Activated T-cell treated with anti-CD3 and anti-CD28 coated beads for 24 hours (primary cell): ENCODE results near the gene ARSB.

Source experiments
- DNase-seq: peaks from one replicate; pipeline ENCODE4 v3.0.0-alpha.2; 2020; ENCODE audit warnings: low read depth

ARSB gene

DNA sequence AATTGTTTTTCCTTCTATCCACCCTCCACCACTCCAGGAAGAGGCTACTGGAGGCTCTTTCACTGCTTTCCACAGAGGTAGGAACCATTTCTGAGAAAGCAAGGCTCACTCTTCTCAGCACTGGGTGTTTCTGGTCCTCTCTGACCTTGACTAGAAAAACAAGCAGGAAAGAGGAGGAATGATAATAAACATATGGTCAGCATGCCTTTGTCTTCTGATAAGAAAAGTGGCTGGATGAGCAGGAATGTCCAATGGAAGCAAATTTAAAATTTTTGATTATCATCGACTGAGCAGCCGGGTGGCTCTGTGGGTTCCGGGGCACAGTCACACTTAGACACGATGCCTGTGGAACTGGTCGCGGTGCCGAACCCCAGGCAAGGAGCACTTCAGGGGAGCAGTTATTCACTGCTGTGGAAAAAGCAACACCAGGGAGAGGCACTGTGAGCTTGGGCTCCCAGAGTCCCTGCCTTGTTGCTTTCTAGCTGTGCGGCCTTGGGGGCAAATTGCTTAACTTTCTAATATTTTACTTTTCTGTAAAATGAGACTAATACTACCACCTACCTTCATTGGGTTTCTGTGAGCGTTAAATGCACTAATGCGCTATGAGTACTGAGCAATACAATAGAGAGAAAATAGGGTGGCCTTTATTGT is 179.5 kb downstream of the ARSB start:
- DNase-seq: no peak

DNA sequence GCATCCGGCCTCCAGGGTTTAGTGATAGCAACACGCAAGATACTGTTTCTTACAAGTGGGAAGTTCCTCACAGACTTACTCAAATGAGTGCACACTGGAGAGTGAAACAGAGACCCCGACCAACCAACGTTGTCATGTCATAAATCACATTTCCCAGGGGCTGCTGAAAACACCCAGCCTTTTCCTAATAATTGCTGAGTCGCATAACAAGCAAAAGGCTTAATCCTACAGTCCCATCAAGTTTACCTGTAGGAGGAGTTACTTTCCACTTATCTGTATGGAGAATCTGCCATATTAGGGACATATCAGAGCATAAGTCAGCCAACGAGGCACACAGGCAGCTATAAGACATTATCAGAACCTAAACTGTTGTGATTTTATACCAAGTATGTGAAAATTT is 180.1 kb downstream of the ARSB start:
- DNase-seq: no peak

GRCh38 chr5:78803941-78804340 is 181.2 kb downstream of the ARSB start:
- DNase-seq: no peak

GRCh38 chr5:78803353-78803752 is 181.8 kb downstream of the ARSB start:
- DNase-seq: no peak

GRCh38 chr5:78801413-78801812 is 183.7 kb downstream of the ARSB start:
- no peak for DNase-seq

GRCh38 chr5:78799266-78800017 is 185.7 kb downstream of the ARSB start:
- no peak for DNase-seq

- no peak for DNase-seq
Measured at GRCh38 chr5:78798673-78799029, 186.5 kb downstream of the ARSB start.

DNA sequence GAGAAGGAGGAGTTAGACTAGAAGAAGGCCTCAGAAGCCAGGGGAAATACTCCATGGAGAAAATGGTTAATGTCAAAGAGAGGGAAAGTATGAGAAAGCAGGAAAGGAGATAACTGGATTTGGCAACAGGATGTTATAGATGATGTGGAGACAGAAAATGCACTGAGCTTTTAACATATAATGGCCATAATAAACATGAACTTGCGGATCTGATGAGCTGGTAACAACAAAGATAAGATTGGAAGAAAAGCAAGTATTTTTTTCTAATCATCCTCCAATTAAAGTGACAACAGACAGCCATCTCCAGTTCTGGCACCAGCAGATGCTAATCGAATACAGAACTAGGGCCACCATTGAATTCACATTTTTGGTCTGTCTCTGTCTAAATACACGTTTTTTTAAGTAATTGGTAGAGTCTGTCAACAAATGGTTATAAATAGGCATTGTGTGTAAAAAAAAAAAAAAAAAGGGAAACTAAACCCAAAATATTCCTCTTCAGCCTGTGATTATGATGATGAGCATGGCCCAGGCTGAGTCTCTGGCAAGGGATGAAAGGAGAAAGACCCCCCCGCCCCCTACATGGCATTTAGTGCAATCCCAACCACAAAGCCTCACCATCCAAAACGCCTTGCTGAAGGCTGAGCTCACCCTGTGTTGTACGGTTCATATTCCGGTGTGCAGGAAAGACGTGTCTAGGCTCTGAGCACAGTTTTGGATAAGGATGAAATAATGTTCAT is 187.0 kb downstream of the ARSB start:
- no peak for DNase-seq

DNA sequence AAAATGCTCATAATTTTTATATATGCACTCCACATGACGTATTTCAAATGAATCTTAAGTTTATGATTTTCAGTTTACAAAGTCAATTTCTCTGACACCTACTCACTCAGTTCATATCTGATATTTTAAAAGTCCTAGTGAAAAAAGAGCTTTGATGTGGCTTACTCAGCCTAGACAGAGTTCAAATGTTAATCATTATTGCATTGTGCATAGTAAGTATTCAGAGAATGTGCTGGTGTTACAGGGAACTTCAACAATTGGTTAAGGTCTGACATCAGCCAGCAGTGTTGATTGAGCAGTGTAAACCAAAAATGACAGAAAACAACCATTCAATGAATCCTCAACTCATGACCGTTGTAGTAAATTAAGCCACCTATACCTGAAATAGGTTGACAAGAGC is 189.4 kb downstream of the ARSB start:
- no peak for DNase-seq

DNA sequence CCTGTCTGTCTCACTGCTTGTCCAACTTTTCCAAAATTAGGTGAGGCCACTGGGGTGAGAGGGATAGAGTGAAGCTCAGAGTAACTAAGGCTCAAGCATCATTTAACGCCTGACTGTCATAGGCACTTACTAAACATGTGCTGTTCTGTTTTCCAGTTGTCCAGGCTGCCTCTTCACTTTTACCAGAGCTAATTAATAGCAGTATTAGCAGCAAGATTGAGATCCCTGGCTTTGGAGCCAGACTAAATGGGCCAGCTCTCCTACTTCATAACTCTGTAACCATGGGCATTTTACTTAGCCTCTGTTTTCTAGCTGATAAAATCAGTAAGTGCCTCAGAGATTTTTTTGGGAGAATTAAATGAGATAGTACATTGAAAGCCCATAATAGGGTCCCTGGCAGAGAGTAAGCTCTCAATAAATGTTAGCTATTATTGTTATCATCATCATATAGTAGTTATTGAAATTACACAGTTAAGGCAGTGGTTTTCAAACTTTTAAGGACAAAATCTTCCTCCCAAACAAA is 190.4 kb downstream of the ARSB start:
- no peak for DNase-seq

DNA sequence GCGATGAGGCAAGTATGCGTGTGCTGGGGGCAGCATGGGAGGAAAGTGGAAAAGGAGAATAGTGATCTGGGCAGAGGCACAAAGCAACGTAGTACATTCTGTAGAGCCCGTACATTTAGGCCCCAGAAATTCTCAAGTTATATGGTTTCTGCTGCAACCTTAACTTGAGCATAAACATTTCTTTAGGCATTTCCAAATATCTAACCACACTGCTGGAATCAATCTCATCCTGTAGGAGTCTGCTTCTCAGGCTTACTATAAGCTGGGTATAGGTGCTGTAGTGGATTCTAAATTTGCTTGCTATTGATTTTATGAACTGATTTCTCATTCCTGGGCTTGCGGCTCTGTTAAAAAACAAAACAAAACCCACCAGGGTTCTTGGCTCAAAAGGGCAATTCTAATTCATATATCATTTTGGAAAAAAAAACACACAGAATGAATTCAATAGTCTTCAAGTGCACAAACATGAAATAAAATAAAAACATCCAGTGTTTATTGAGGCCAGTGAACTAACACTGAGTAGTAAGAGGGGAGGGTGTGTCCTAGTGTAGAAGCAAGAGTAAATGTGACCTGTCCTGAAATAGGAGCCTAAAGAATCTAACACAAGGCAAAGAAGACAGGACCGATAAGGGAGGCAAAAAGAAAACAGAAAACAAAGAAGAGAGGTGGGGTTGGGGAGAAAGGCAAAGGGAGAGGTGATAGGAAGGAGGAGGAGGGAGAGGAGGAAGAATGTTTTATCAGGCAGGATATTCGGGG is 191.0 kb downstream of the ARSB start:
- no peak for DNase-seq

- DNase-seq: no peak
Measured at GRCh38 chr5:78792345-78793055, 192.6 kb downstream of the ARSB start.

GRCh38 chr5:78791501-78792100 is 193.5 kb downstream of the ARSB start:
- no peak for DNase-seq

DNA sequence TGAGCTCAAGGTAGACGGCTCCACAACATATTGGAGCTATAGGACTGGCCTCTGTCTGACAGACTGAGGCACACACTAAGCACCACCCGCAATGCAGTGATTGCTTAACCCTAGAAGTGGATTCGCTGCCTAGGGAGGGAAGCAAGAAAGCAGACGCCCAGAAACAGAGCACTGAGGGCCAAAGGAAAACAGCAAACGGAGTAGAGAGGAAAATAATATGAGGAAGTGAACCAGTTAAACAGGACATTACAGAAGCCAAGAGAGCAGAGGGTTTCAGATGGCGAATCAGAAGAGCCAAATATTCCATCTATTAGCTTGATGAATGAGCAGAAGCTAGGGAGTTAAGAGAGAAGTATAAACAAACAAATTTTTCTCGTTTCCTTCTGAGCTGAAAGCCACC is 197.3 kb downstream of the ARSB start:
- no peak for DNase-seq

DNA sequence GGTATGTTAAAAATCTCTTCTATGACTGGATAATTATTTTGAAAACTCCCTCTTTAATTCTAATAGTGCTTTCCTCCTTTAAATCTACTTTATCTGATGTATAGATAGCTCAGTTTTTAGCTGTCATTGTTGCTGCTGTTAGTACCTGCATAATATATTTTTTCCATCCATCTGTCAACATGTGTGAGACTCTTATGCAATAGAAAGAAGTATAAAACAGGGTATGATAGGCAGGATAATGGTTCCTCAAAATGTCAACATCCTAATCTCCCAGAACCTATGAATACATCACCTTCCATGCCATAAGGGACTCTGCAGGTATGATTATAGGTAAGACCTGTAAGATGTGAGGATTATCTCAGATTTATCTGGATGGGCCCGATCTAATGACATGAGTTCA is 199.7 kb downstream of the ARSB start:
- DNase-seq: no peak

DNA sequence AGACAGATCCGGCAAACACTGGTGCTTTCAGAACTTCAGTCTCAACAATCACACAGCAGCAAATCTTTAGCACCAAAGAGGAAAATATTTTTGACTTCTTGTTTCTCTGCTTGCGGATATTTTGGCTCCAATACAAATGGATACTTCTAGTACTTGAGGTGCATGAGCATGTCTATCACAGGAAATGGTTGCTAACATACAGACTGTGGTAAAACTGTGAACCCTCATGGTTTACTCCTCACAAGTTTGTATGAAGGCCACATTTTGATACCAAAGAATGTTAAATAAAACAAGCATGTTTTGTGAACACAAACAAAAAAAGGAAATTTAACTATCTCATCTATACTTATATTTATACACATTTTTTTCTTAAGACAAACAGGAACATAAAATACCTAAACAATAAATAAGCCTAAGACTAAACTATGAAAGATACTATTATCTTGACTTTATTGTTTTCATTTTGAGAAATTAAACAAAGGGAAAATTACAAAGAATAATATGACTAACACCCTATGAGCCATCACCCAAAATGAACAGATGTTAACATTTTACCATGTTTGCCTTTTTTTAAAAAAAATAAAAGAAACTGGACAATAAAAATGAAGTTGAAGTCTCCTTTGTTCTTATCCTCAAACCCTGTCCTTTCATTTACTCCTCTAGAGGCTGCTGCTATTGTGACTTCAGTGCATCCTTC is 201.5 kb downstream of the ARSB start:
- no peak for DNase-seq

- DNase-seq: no peak
Measured at GRCh38 chr5:78782728-78783127, 202.4 kb downstream of the ARSB start.

DNA sequence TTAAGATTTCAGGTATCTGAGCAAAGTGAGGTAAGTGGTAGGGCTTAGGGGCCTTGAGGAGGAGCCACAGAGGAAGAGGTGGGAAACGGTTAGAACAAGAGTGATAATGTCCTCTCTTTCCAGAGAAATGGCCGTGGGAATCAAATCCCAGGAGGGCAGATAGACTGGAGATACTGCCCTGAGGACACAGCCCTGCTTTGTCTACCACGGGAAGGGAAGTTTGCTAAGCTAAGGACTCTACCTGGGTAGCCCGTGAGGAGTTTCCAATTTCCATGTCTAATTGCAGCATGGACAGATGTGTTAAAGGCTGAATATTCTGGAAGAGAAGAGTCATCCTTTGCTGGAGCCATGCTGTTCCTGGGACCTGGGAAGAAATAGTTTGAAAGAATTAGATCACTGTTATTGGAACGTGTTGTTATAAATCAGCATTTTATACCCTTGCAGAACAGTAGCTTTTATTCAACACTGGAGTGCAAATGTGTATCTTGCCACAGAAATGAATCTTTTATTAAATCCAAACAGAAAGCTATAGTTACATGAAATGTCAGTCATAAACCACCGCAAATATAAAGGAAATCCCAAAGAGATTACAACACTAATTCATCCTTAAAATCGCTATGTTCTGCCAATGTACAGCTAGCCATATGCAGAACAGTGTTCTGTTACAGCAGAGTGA is 203.4 kb downstream of the ARSB start:
- no peak for DNase-seq

DNA sequence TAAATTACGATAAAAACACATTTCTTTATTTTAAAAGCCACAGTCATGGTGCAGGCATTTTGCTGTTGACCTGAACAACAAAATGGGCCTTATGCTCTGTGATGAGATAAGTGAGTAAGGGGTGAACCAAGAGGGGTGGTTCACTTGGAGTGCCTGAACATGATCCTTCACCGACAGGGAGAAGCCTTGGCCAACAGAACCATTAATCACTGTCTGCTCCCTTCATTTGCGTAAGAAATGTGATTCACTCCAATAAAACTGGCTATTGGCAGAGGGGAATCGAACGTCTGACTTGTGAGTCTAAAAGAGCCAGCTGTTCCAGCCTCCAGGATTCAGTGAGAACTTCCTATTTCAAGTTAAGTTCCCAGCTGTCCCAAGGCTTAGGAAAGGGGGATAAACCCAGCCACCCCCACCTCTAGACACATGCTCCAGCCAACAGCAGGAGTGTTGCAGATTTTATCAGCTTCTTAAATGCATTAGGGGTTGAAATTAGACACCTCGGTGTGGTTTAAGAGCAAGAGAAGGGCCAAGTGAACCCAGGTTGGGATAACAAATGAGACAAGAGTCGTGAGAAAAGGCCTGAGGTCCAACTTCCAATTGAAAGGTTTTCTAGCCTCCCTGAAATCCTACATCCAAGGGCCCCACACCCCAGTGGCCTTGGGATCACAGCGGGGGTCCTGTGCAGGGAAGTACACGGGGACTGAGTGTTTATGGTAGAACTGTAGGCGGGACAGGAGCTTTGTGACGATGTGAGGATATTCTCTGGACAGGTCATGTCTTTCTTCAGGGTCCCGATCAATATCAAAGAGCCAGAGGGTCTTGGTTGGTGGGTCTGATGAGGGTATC is 205.1 kb downstream of the ARSB start:
- DNase-seq: no peak
